Superior temporal gyrus (tissue), 1 donor: ENCODE data around the gene NPFFR1.
"Not testable (repeated sequence)": the region's sequence is repeated elsewhere in the genome, so short reads cannot be mapped to it uniquely, and the experiment has no call there.

ENCODE experiments used
- DNase-seq: peaks from one replicate; pipeline ENCODE4 v3.0.0-alpha.2; 2016; ENCODE audit errors: extremely low spot score

Gene NPFFR1

GRCh38 chr10:70286616-70287015, 2.8 kb upstream of the NPFFR1 start:
- DNase-seq, result no peak

DNA sequence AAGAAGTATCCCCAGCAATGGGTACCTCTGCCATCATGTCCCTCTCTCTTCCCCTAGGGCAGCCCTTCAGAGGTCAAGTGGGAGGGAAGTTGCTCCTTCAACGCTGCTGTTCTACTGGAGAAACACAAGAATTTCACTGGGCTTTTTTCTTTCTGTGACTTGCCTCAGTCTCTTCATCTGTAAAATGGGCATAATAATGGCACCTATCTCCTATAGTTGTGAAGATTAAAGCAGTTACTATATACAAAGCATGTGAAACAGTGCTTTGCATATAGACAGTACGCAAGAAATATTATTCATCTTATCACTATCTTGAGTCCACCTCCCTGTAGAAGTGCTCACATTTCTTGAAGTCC, 1.6 kb upstream of the NPFFR1 start:
- DNase-seq, result no peak

DNA sequence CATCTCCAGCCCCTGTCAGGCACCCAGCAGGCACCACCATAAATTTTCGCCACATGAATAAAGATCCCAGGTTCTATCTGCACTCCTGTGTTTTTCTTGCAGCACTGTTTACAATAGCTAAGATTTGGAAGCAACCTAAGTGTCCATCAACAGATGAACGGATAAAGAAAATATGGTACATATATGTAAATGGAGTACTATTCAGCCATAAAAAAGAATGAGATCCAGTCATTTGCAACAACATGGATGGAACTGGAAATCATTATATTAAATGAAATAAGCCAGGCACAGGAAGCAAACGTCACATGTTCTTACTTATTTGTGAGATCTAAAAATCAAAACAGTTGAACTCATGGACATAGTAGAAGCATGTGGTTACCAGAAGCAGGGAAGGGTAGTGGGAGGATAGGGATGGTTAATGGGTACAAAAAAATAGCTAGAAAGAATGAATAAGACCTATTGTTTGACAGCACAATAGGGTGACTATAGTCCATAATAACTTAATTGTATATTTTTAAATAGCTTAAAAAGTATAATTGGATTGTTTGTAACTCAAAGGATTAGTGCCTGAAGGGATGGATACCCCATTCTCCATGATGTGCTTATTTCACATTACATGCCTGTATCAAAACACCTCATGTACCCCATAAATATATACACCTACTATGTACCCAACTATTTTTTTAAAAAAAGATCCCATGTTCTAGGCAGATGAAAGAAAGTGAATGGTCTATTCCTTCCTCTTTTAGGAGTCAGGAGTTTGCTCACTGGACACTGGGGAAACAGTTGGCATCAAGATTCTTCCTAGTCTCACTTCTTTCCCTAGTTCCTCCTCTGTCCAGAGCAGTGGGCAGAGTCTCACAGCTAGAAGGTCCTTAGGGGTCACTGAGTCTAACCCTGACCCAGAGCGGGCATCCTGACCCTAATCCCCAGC, 1.0 kb upstream of the NPFFR1 start:
- no peak for DNase-seq

- no peak for DNase-seq
Measured at GRCh38 chr10:70283071-70283444, 746 bp downstream of the NPFFR1 start.

DNA sequence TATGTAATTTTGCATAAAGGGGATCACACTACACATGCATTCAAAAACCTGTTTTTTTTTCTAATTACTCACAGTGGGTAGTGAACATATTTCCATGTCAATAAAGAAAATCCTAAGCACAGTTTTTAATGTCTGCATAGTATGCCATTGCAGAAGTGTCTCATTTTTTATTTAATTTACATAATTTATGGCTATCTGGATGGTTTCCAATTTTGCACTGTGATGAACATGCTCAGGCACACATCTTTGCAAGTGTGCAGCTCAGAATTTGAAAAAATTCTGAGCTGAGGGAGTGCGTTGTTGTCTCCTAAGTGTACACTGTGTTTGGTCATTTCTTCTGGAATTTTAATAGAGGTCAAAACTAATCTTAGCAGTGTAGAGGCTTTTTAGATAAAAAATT, 2.2 kb downstream of the NPFFR1 start:
- no peak for DNase-seq

DNA sequence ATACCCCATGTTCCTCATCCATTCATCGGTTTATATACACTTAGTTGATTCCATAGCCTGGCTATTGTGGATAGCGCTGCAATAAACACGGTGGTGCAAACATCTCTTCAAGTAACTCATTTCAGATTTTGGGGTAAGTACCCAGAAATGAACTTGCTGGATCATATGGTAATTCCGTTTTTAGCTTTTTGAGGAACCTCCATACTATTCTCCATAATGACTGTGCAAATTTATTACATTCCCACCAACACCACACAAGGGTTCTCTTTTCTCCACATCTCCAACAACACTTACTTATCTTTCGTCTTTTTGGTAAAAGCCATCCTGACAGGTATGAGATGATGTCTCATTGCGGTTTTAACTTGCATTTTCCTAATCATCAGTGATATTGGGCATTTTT, 3.7 kb downstream of the NPFFR1 start:
- no peak for DNase-seq

DNA sequence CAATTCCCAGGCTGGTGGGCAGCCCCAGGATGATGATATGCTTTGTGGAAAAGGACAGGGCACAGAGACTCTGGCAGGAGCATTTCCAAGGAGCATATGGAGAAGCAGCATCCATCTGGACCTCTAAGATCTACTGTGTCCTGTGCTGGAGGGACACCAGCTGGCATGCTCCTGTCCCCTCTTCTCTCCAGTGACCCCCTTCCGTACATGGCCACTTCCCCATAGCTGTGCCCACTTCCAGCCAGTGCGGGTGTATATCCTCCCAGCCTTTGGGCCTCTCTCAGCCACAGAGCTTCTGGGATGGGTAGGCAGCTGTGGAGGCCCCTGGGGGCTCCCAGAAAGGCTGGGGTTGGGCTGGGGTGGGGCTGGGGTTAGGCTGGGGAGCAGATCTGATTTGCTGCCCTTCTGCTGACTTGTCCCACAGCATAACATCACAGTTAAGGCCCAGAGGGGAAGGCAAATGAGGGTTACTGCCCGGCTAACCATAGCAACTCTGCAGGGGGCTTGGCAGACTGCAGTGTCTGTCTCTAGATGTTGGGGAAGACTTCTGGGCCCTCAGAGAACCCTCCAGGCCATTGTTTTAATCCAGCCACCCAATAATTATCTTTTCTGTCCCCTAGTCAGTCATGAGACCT, 6.3 kb downstream of the NPFFR1 start:
- no peak for DNase-seq

DNA sequence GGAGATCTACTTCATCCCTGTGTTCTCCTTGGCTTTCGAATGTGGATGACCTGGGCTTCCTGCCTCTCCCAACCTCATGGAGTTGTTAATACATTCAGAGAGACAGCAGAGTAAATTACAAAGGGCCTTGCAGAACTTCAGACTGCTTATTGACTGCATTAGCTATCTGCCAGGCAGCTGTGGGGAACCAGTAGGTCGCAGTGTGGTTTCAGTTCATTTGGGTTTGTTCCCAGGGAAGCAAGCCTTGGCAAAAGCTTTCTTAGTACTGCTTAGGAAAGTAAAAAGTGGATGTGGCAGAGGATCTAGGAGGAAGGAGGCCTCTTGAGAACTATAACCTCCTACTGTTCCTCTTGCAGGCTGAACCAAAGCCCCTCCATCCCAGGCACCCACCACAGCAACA, 9.2 kb downstream of the NPFFR1 start:
- DNase-seq, result peak; percentile 62

DNA sequence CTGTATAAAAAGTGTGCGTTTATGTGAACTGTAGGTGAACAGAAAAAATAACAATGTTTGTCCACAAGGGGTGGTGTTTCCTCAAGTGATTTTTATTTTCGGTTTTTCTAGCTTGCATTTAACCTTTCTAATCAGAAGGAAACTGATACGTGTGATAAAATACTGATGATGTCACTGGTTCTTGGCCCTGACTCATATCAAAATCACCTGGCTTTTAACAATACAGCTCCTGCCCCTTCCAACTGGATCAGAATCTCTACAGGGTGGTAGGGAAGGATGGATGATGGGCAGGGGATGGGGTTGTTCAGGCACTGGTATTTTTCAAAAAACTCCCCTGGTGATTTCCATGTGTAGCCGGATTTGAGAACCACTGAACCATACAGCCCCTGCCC, 10.9 kb downstream of the NPFFR1 start:
- peak; percentile 45 for DNase-seq

- DNase-seq, result no peak
Measured at GRCh38 chr10:70271996-70272924, 11.5 kb downstream of the NPFFR1 start.

GRCh38 chr10:70270952-70271351, 12.9 kb downstream of the NPFFR1 start:
- no peak for DNase-seq

DNA sequence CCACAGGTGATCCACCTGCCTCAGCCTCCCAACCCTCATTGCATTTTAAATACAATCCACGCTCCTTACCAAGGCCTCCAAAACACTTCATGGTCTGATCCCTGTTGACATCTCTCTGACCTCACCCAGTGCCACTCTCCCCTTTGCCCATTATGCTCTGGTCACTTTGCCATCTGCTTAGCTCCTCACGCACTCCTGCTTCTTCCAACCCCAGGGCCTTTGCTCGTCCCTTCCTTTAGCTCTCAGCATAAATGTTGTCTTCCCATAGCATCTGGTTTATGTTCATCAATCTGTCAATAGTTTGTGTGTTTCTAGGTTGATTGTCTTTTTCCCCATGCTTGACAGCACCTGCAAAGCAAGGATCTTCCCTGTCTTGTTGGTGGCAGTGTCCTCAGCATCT, 14.1 kb downstream of the NPFFR1 start:
- no peak for DNase-seq

- DNase-seq, result no peak
Measured at GRCh38 chr10:70268376-70268775, 15.4 kb downstream of the NPFFR1 start.

- DNase-seq, result no peak
Measured at GRCh38 chr10:70267161-70267933, 16.5 kb downstream of the NPFFR1 start.

GRCh38 chr10:70266701-70267100, 17.1 kb downstream of the NPFFR1 start:
- DNase-seq, result no peak

DNA sequence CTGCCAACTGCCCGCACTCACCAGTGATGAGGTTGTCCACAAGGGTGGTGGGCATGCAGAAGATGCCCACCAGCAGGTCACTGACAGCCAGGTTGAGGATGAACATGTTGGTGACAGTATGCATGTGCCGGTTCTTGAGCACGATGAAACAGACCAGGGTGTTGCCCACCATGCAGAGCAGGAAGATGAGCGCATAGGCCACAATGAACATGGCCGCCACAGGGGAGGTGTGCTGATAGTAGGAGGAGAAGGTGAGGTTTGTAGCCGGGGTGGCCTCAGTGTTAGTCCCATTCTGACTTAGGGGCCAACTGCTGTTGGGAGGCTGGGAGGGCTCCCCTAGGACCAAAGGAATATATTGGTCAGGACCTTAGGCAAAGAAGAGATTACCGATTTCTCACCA, 17.7 kb downstream of the NPFFR1 start:
- DNase-seq, result no peak

GRCh38 chr10:70265032-70265689, 18.6 kb downstream of the NPFFR1 start:
- no peak for DNase-seq

DNA sequence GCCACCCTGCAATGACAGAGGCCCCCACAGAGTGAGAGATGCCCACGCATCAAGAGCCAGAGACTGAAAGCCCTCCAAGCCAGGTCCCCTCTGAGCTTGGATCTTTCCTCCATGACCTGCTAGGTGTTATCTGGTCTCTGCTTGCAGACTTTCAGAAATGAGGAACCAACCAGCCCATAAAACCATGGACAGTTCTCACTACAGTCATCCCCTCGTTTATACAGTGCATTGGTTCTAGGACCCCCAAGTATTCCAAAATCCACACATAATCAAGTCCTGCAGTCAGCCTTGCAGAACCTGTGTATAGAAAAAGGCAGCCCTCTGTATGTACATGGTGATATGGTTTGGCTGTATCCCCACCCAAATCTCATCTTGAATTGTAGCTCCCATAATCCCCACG, 23.1 kb downstream of the NPFFR1 start:
- no peak for DNase-seq

DNA sequence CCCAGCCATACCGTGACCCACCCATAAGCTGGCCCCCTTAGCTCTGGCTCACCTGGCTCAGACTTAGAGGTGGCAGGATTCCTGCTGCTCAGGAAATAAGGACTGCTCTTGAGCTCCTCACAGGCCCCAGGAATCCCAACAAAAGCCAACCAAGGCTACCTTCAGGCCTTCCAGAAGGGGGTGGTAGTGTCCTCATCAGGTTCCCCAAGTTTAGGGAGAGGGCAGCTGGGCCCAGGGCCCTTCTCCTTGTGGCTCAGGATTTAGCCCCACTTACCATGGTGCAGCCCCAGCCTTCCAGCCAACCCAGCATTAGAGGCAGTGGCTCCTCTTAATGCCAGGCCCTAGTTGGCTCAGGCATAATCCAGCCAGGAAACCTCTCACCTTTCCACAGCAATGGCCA, 23.5 kb downstream of the NPFFR1 start:
- DNase-seq, result no peak

DNA sequence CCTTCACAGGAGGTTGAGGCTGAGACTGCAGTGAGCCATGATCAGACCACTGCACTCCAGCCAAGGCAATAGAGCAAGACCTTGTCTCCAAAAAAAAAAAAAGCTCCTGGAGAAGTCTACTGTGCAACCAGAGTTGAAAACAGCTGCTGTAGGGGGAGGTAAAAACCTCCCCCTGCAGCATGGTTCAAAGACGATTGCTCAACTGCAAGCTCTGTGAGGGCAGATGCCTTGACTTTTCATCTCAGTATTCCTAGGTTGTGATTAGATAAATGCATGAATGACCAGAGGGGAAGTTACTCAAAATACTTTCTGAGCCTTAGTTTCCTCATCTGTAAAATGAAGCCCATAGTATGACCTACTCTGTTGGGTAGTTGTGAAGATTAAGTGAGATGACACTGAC, 25.6 kb downstream of the NPFFR1 start:
- DNase-seq, result no peak

GRCh38 chr10:70257816-70258215, 26.0 kb downstream of the NPFFR1 start:
- not testable (repeated sequence) for DNase-seq
